Epithelial cell of proximal tubule (primary cell): ENCODE results near the gene FAM200C. TPM values are rescaled to one million over a fixed set of nuclear protein-coding genes. Genes with fewer than 3 reads are reported as not detected.
A peak's percentile ranks its signal among the peaks of the same experiment; 100 is the strongest.

Source experiments
- DNase-seq: peaks from one replicate; pipeline ENCODE4 v3.0.0-alpha.2; 2011; ENCODE audit warnings: low read depth
- H3K4me3 ChIP-seq: 2 replicates; pipeline ENCODE4 v1.5.1; 2011; ENCODE audit warnings: low read depth, mild to moderate bottlenecking, low read length
- total RNA-seq: library from RNA; depleted of rRNA; stranded (reverse); fragments of >200 nt; gene quantifications from 2 replicates; pipeline ENCODE4 v1.2.3, GENCODE V29; 2015
- TF ChIP-seq, protein P1 (sequence below): conservative IDR thresholded peaks from 2 replicates; pipeline ENCODE4 v1.5.1; 2012; ENCODE audit warnings: low read depth, mild to moderate bottlenecking, low read length

FAM200C gene
- total RNA-seq, 1 donor from 2014 or later: 1.3 TPM

DNA sequence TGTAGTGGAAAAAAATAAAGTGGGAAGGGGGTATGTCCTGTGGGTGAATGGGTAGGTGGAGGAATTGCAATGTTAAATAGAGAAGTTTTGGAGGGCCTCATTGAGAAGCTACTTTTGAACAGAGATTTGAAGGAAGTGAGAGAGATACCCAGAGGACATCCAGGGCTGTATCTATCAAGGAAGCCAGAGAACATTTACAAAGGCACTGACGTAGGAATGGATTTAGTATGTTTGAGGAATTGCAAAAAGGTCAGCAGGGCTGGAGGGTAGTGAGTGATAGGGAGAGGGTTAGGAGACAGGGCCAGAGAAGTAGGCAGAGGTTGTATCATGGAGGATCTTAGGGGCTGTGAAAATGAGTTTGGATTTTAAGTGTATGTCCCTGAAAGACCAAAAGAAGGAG, 35.7 kb upstream of the FAM200C start:
- TF ChIP-seq, protein P1, sequence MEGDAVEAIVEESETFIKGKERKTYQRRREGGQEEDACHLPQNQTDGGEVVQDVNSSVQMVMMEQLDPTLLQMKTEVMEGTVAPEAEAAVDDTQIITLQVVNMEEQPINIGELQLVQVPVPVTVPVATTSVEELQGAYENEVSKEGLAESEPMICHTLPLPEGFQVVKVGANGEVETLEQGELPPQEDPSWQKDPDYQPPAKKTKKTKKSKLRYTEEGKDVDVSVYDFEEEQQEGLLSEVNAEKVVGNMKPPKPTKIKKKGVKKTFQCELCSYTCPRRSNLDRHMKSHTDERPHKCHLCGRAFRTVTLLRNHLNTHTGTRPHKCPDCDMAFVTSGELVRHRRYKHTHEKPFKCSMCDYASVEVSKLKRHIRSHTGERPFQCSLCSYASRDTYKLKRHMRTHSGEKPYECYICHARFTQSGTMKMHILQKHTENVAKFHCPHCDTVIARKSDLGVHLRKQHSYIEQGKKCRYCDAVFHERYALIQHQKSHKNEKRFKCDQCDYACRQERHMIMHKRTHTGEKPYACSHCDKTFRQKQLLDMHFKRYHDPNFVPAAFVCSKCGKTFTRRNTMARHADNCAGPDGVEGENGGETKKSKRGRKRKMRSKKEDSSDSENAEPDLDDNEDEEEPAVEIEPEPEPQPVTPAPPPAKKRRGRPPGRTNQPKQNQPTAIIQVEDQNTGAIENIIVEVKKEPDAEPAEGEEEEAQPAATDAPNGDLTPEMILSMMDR: no peak
- H3K4me3 ChIP-seq: no peak overlapping the region
- no peak for DNase-seq

DNA sequence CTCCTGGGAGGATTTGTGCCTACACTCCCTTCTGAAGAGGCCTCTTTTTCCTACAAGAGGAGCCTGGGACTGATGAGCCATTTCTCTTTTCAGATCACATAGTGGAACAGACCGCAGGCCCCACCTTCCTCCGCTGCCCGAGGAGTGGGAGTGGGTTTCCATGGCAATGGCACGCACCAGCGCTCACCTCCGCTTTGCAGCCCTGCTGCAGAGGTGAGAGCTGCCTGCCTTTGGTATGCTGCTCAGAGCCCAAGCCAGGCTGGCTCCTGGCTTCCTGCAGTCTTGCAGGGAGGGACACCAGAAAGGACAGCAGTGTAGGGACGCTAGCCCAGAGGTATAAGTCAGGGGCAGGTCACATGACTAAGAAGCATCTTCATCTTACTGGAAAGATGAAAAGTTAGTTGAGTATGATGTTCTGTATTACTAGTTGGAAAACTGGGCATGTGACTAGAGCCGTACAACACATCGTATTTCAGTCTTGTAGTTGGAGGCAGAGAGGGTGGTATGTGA, 34.2 kb upstream of the FAM200C start:
- TF ChIP-seq, protein P1: no peak
- no peak overlapping the region for H3K4me3 ChIP-seq
- DNase-seq: no peak

- H3K4me3 ChIP-seq: no peak overlapping the region
- TF ChIP-seq, protein P1: no peak
- DNase-seq: no peak
Observed at GRCh38 chr5:160432787-160433186, 32.9 kb upstream of the FAM200C start.

GRCh38 chr5:160432196-160432595, 32.3 kb upstream of the FAM200C start:
- DNase-seq: no peak

GRCh38 chr5:160427607-160428006, 27.8 kb upstream of the FAM200C start:
- no peak overlapping the region for H3K4me3 ChIP-seq
- DNase-seq: no peak
- TF ChIP-seq, protein P1: no peak

More at GRCh38 chr5:160432196-160432595, 32.3 kb upstream of the FAM200C start:
- TF ChIP-seq, protein P1: no peak
- no peak overlapping the region for H3K4me3 ChIP-seq

DNA sequence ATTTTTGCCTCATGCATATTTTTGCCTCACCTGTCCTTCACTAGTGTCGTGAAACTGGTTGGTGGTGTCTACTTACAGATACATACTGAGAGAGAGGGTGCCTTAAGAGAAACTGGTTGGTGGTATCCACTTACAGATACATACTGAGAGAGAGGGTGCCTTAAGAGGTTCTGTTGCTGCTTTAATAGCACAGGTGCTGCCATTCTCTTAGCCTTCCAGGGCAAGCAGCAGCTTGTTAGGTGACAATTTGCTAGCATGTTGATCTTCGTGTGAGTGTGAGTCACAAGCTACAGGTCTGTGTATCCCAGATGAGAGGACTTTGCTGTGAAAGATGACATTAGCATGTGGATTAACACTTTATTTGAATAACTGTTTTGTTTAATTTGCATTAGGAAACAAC, 23.2 kb upstream of the FAM200C start:
- TF ChIP-seq, protein P1: no peak
- H3K4me3 ChIP-seq: peak overlapping the region; percentile 64
- no peak for DNase-seq

- TF ChIP-seq, protein P1: no peak
- H3K4me3 ChIP-seq: peak within 1 kb of the TSS; percentile 64
- no peak for DNase-seq
Observed at GRCh38 chr5:160421625-160422258, 21.9 kb upstream of the FAM200C start, which contains the start of gene PTTG1. Gene PTTG1, plus strand, starts transcription at chr5:160421855. Its CDS starts 458 bp downstream, at chr5:160422313.
